ENCODE measurements around the gene ENOSF1. TPM values are rescaled to one million over a fixed set of nuclear protein-coding genes. Genes with fewer than 3 reads are reported as not detected.

Gene ENOSF1
- total and polyA plus RNA-seq, 10 of the 15 experiments (the other 5 are each of a cell fraction or from before 2014, with no cell fraction given), result 12.5 to 43.3 (median 29.5) TPM

DNA sequence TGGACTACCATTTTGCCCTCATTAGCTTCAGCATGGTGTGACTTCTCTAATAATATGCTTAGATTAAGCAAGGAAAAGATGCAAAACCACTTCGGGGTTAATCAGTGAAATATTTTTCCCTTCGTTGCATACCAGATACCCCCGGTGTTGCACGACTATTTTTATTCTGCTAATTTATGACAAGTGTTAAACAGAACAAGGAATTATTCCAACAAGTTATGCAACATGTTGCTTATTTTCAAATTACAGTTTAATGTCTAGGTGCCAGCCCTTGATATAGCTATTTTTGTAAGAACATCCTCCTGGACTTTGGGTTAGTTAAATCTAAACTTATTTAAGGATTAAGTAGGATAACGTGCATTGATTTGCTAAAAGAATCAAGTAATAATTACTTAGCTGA lies 38.7 kb downstream of the ENOSF1 start:
- ChIA-PET RAD21 (ENCODE audit: unreplicated experiment) (interaction anchor here (1.9 kb wide), 1 partner anchor 15 kb away, joined by 6 read pairs; no protein-coding TSS in a partner anchor), SMC1A (ENCODE audit: uncharacterized antibody, unreplicated experiment) (interaction anchor here (0.7 to 1.7 kb wide), 4 partner anchors 15 to 157 kb away, joined by 3 to 4 read pairs (median 3); no protein-coding TSS in a partner anchor), CTCF (interaction anchor here (1.2 to 1.4 kb wide), 2 partner anchors 15 to 50 kb away, joined by 3 to 8 read pairs; no protein-coding TSS in a partner anchor), POLR2A (no interaction called here)
- Histone ChIP-seq H4K20me1 (ENCODE audit: control insufficient read depth, insufficient read depth) (no peaks in the 10 kb centered on the region), H3K4me1 (ENCODE audit: control insufficient read depth, insufficient read depth, low read length) (no peaks in the 10 kb centered on the region; the same call in 1 of the 2 replicates), H3K79me2 (ENCODE audit: control insufficient read depth, insufficient read depth, low read length) (no peaks in the 10 kb centered on the region), H3K9me3 (replicated peaks; ENCODE audit: control insufficient read depth, insufficient read depth, low read length) (no peaks in the 10 kb centered on the region), H3K4me3 (no peak overlapping the region), H3K9ac (ENCODE audit: control insufficient read depth, insufficient read depth, low read length) (no peak overlapping the region), H2AFZ (ENCODE audit: control insufficient read depth, low read depth, low read length) (no peak overlapping the region), H3K4me2 (ENCODE audit: control insufficient read depth, insufficient read depth) (no peak overlapping the region), H3K27me3 (replicated peaks in 1 of 2; ENCODE audit: control insufficient read depth in 2 of 2, insufficient read depth in 2 of 2, low read length in 1 of 2) (no peaks in the 10 kb centered on the region), H3K36me3 (ENCODE audit: control insufficient read depth in 2 of 2, insufficient read depth in 2 of 2, low read length in 1 of 2) (peaks cover 13 to 39% of the 10 kb centered on the region in 2 experiments), H3K27ac (ENCODE audit: control insufficient read depth, insufficient read depth) (no peak overlapping the region)
- in situ Hi-C loops (cut with MboI), result no loop called here
- FAIRE-seq (no peak), DNase-seq (ENCODE audit: low read depth, low spot score) (no peak), ATAC-seq (no peak)
- no TSS peak for BruUV-seq (replicated peaks)
- 84% methylated on average over 5 of the region's 5 CpGs for WGBS (ENCODE audit: insufficient coverage, insufficient replicate concordance, low lambda C conversion rate, missing lambda C conversion rate)
- intact Hi-C loops (cut with micrococcal nuclease; ENCODE audit: unreplicated experiment), result no loop called here
- no peak for TF ChIP-seq SREBF1 (IDR thresholded peaks at IDR 0.05; ENCODE audit: low read length)
- no peak for TF ChIP-seq ETV6 (conservative IDR thresholded peaks at IDR 0.05 in 1 of 2, IDR thresholded peaks at IDR 0.05 in 1 of 2; ENCODE audit: borderline replicate concordance in 1 of 2, low read depth in 1 of 2)
- no peak for TF ChIP-seq FOXK2 (IDR thresholded peaks at IDR 0.05)
- no peak for TF ChIP-seq POLR2A (IDR thresholded peaks at IDR 0.05; ENCODE audit: low read depth, low read length)
- TF ChIP-seq YBX1 (IDR thresholded peaks at IDR 0.05), result no peak
- no peak for TF ChIP-seq EP300 (IDR thresholded peaks at IDR 0.05; ENCODE audit: borderline replicate concordance in 1 of 2, control insufficient read depth in 1 of 2, low read depth in 2 of 2, low read length in 2 of 2)
- TF ChIP-seq ATF2 (IDR thresholded peaks at IDR 0.05; ENCODE audit: low read length), result no peak
- TF ChIP-seq ZNF384 (IDR thresholded peaks at IDR 0.05; ENCODE audit: borderline replicate concordance, low read depth, low read length), result no peak
- TF ChIP-seq, protein P1, sequence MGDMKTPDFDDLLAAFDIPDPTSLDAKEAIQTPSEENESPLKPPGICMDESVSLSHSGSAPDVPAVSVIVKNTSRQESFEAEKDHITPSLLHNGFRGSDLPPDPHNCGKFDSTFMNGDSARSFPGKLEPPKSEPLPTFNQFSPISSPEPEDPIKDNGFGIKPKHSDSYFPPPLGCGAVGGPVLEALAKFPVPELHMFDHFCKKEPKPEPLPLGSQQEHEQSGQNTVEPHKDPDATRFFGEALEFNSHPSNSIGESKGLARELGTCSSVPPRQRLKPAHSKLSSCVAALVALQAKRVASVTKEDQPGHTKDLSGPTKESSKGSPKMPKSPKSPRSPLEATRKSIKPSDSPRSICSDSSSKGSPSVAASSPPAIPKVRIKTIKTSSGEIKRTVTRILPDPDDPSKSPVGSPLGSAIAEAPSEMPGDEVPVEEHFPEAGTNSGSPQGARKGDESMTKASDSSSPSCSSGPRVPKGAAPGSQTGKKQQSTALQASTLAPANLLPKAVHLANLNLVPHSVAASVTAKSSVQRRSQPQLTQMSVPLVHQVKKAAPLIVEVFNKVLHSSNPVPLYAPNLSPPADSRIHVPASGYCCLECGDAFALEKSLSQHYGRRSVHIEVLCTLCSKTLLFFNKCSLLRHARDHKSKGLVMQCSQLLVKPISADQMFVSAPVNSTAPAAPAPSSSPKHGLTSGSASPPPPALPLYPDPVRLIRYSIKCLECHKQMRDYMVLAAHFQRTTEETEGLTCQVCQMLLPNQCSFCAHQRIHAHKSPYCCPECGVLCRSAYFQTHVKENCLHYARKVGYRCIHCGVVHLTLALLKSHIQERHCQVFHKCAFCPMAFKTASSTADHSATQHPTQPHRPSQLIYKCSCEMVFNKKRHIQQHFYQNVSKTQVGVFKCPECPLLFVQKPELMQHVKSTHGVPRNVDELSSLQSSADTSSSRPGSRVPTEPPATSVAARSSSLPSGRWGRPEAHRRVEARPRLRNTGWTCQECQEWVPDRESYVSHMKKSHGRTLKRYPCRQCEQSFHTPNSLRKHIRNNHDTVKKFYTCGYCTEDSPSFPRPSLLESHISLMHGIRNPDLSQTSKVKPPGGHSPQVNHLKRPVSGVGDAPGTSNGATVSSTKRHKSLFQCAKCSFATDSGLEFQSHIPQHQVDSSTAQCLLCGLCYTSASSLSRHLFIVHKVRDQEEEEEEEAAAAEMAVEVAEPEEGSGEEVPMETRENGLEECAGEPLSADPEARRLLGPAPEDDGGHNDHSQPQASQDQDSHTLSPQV (IDR thresholded peaks at IDR 0.05), result no peak
- no peak for TF ChIP-seq RB1 (IDR thresholded peaks at IDR 0.05; ENCODE audit: borderline replicate concordance)
- no peak for TF ChIP-seq MEF2B (IDR thresholded peaks at IDR 0.05; ENCODE audit: partially characterized antibody, poor library complexity, severe bottlenecking)
- TF ChIP-seq FOS (IDR thresholded peaks at IDR 0.05; ENCODE audit: borderline replicate concordance, extremely low read depth, insufficient read length), result no peak
- no peak for TF ChIP-seq STAT1 (conservative IDR thresholded peaks at IDR 0.05)
- no peak for TF ChIP-seq RCOR1 (conservative IDR thresholded peaks at IDR 0.05; ENCODE audit: low read depth, low read length)
- TF ChIP-seq PAX5 (IDR thresholded peaks at IDR 0.05; ENCODE audit: borderline replicate concordance, low read depth, low read length), result no peak
- TF ChIP-seq SP1 (IDR thresholded peaks at IDR 0.05; ENCODE audit: low read depth, low read length), result no peak

All from GM12878 (cell line).